T47D (cell line): ENCODE results near the gene KIF16B.
"Not testable (repeated sequence)": the region's sequence is repeated elsewhere in the genome, so short reads cannot be mapped to it uniquely, and the experiment has no call there.

Experiments used
- DNase-seq, 2 experiments: peaks; one replicate each; pipeline versions ENCODE4 v3.0.0 to v3.0.0-alpha.2; 2011 to 2012; ENCODE audit warnings: low read depth in 1 of 2, low spot score in 1 of 2
- JUND ChIP-seq: IDR thresholded peaks from 2 replicates; pipeline ENCODE4 v1.6.1; 2012; ENCODE audit warnings: low read depth
- in situ Hi-C: cut with HindIII; loops from 2 replicates; pipeline ENCODE4 v1.10.0; 2016; ENCODE audit warnings: low sequenced_read_pairs, low pct_unique_long_range_greater_than_20kb

The KIF16B gene

GRCh38 chr20:16459019-16459700, 114.1 kb downstream of the KIF16B start:
- in situ Hi-C loops = no loop called here
- TF ChIP-seq JUND = no peak
- DNase-seq = no peak

- TF ChIP-seq JUND = no peak
- in situ Hi-C loops = no loop called here
- DNase-seq = no peak
Measured at GRCh38 chr20:16457514-16457913, 115.7 kb downstream of the KIF16B start.

DNA sequence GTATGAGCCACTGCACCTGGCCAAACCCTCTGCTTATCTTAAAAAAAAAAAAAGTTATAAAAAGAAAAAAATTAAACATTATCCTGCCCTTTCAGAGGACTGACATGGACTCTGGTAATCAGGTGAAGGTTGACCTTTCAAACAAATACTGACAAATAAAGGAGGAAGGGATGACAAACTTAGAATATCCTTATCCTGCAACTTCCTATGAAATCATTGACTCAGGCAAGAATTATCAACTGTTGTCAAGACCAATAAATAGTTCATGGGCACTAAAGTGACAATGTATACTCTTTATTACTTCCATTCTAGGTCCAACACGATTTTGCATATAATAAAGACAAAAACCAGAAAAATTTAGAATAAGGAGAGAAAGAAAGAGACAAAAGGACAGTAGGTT, 117.9 kb downstream of the KIF16B start:
- DNase-seq = no peak
- no peak for TF ChIP-seq JUND
- in situ Hi-C loops = no loop called here

DNA sequence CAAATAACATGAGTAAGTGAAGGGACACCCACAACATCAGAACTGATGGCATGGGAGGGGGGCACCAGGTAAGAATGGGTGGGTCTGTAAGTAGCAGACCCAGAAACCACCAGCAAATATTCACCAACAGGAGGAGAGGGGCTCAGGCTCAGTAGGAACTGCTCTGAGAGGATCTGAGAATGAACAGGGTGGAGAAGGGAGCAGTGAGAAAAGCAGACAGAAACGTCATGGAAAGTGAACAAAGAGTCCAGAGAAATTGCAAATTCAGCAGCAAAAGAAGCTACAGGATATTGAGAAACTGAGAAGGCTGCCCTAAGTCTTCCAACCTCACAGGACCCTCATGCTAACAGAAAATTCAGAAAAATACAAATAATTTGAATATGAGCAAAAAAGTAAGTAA, 121.3 kb downstream of the KIF16B start:
- in situ Hi-C loops = no loop called here
- no peak for DNase-seq
- no peak for TF ChIP-seq JUND

GRCh38 chr20:16451001-16451400, 122.2 kb downstream of the KIF16B start:
- no peak for DNase-seq
- TF ChIP-seq JUND = no peak
- in situ Hi-C loops = no loop called here

GRCh38 chr20:16446991-16447390, 126.3 kb downstream of the KIF16B start:
- TF ChIP-seq JUND = no peak
- in situ Hi-C loops = no loop called here
- DNase-seq = no peak

DNA sequence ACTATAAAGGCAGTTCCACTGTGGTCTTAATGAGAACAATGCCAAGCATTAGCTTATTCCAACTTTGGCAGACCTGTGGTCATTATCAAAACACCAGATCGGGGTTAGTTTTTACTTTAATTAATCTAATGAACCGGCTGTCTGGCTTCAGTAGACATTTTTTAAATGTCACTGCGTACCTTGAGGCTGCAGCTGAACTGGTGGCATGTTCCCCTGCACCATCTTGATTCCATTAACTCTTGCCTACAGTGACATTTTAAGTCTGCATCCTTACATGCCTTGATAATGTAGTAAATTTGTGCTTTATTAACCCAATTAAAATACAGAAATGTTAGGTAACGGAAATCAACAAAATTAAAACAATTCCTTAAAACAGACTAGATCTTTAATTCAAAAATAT, 127.0 kb downstream of the KIF16B start:
- no peak for TF ChIP-seq JUND
- in situ Hi-C loops = no loop called here
- no peak for DNase-seq

- in situ Hi-C loops = no loop called here
- DNase-seq = no peak
- no peak for TF ChIP-seq JUND
Measured at GRCh38 chr20:16445482-16445881, 127.8 kb downstream of the KIF16B start.

DNA sequence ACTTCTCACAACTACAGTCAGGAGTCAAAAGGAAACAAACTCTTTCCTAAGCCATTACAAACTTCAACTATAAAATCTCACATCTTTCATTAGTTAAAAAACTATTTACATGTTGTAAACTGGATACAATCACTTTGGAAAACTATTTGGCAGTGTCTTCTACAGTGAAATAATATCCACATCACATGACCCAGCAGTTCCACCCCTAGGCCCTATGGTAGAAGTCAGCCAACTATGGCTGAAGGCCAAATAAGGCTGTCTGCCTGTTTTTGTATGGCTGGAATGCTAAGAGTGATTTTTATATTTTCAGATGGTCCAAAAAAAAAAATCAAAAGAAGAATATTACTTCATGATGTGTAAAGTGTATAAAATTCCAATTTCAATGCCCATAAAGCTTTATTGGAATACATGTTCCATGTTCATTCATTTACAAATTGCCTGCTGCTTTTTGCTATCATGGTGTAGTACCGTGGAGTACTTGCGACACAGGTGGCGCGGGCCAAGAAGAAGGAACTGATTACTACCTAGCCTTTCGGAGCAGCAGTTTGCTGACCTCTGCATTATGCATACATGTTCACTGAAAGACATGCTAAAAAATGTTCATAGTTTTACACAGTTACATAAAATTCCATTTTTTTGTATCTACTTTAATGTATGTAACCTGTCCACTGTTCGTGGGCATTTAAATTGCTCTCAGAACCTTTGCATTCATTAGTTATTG, 129.0 kb downstream of the KIF16B start:
- in situ Hi-C loops = no loop called here
- no peak for TF ChIP-seq JUND
- peak; percentile 5 to 23 for DNase-seq

- DNase-seq = no peak
- no peak for TF ChIP-seq JUND
- in situ Hi-C loops = no loop called here
Measured at GRCh38 chr20:16441546-16442164, 131.6 kb downstream of the KIF16B start.

- no peak for DNase-seq
- TF ChIP-seq JUND = no peak
- in situ Hi-C loops = no loop called here
Measured at GRCh38 chr20:16440686-16441085, 132.6 kb downstream of the KIF16B start.

DNA sequence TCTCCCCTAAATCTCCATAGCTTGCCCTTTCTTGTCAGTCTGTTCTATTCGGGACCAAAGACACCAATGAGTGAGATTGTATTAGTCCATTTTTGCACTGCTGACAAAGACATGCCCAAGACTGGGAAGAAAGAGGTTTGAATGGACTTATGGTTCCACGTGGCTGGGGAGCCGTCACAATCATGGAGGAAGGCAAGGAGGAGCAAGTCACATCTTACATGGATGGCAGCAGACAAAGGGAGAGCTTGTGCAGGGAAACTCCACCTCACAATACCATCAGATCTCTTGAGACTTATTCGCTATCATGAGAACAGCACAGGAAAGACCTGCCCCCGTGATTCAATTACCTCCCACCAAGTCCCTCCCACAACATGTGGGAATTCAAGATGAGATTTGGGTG, 133.7 kb downstream of the KIF16B start:
- not testable (repeated sequence) for DNase-seq

DNA sequence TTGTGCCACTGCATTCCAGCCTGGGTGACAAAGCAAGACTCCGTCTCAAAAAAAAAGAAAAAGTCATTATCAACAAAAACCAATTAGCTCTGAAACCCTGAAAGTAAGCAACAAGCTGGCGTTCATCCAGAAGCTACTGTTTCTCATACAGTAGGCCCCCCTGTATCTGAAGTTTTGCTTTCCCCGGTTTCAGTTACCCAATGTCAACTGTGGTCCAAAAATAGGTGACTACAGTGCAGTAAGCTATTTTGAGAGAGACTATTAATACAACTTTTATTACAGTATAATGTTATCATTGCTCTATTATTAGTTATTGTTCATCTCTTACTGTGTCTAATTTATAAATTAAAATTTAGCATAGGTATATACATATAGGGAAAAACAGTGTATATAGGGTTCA, 135.1 kb downstream of the KIF16B start:
- TF ChIP-seq JUND = no peak
- no peak for DNase-seq
- in situ Hi-C loops = no loop called here

More for the DNA sequence above, 133.7 kb downstream of the KIF16B start:
- in situ Hi-C loops = not testable (repeated sequence)
